Fibroblast of lung (primary cell): ENCODE measurements around the gene LSM7. TPM values are rescaled to one million over a fixed set of nuclear protein-coding genes. Genes with fewer than 3 reads are reported as not detected.
A peak's percentile ranks its signal among the peaks of the same experiment; 100 is the strongest.

Experiments
- DNase-seq, 2 donors: peaks; one replicate each; pipeline versions ENCODE4 v3.0.0 to v3.0.0-alpha.2; 2010; ENCODE audit warnings: low read depth in 2 of 2
- H2AFZ ChIP-seq: 2 replicates; pipeline ENCODE4 v1.5.1; 2012; ENCODE audit warnings: low read length, control low read depth, inconsistent platforms
- H3K27ac ChIP-seq: 2 replicates; pipeline ENCODE4 v1.5.1; 2011; ENCODE audit warnings: low read length, control low read depth; ENCODE audit not compliant: insufficient read depth
- H3K27me3 ChIP-seq: 2 replicates; pipeline ENCODE4 v1.5.1; 2011; ENCODE audit warnings: mild to moderate bottlenecking, low read length; ENCODE audit not compliant: control insufficient read depth, insufficient read depth
- H3K36me3 ChIP-seq: 2 replicates; pipeline ENCODE4 v1.5.1; 2011; ENCODE audit warnings: low read length; ENCODE audit not compliant: control insufficient read depth, insufficient read depth
- H3K4me1 ChIP-seq: 2 replicates; pipeline ENCODE4 v1.5.1; 2011; ENCODE audit warnings: low read length; ENCODE audit not compliant: control insufficient read depth, insufficient read depth; ENCODE audit errors: extremely low read depth
- H3K4me2 ChIP-seq: 2 replicates; pipeline ENCODE4 v1.5.1; 2011; ENCODE audit warnings: low read length, control low read depth; ENCODE audit not compliant: insufficient read depth; ENCODE audit errors: extremely low read depth
- H3K4me3 ChIP-seq, 4 experiments: fragments of 200-600 bp in 1 of 4; sonication (generic) in 1 of 4; replicated peaks in 1 of 4; 2 replicates each; pipeline ENCODE4 v1.5.1; 2011 to 2016; ENCODE audit warnings: low read length in 4 of 4, low read depth in 3 of 4, mild to moderate bottlenecking in 3 of 4, control low read depth in 2 of 4, inconsistent platforms in 1 of 4, mixed read lengths in 1 of 4; ENCODE audit not compliant: insufficient read depth in 1 of 4; ENCODE audit errors: control extremely low read depth in 1 of 4
- H3K79me2 ChIP-seq: 2 replicates; pipeline ENCODE4 v1.5.1; 2012; ENCODE audit warnings: mild to moderate bottlenecking, low read length, inconsistent platforms; ENCODE audit not compliant: control insufficient read depth, insufficient read depth
- H3K9ac ChIP-seq: 2 replicates; pipeline ENCODE4 v1.5.1; 2011; ENCODE audit warnings: mild to moderate bottlenecking, low read length, control low read depth; ENCODE audit not compliant: insufficient read depth
- H3K9me3 ChIP-seq: 2 replicates; pipeline ENCODE4 v1.5.1; 2012; ENCODE audit warnings: low read depth, low read length; ENCODE audit not compliant: control insufficient read depth, insufficient read depth
- H4K20me1 ChIP-seq: 2 replicates; pipeline ENCODE4 v1.5.1; 2011; ENCODE audit warnings: low read length; ENCODE audit not compliant: control insufficient read depth, insufficient read depth; ENCODE audit errors: extremely low read depth
- EZH2 ChIP-seq: IDR thresholded peaks from 2 replicates; pipeline ENCODE4 v1.5.1; 2012; ENCODE audit warnings: low read length, control low read depth, mild to moderate bottlenecking; ENCODE audit errors: missing control alignments
- polyA plus RNA-seq, 2 donors: library from polyadenylated mRNA; depleted of rRNA in 1 of 2; stranded (reverse) in 1 of 2; unstranded in 1 of 2; fragments of >200 nt; gene quantifications; 2 replicates each; pipeline ENCODE4 v1.2.1, GENCODE V29; 2011 to 2012; ENCODE audit warnings: missing spikeins in 1 of 2
- total RNA-seq: library from RNA; depleted of rRNA; stranded (reverse); fragments of >200 nt; gene quantifications from 2 replicates; pipeline ENCODE4 v1.2.1, GENCODE V29; 2014
- TF ChIP-seq, protein P1 (sequence below), 2 donors: IDR thresholded peaks in 1 of 2; conservative IDR thresholded peaks in 1 of 2; 1 replicate in 1 of 2; 2 replicates in 1 of 2; pipeline ENCODE4 v1.5.1; 2011 to 2012; ENCODE audit warnings: low read length in 2 of 2, control low read depth in 1 of 2, inconsistent platforms in 1 of 2, low read depth in 1 of 2, mild to moderate bottlenecking in 1 of 2

The LSM7 gene
- total and polyA plus RNA-seq, 2 donors (not counting 1 experiment from before 2014, with no cell fraction given), result 43.1 to 182 TPM

DNA sequence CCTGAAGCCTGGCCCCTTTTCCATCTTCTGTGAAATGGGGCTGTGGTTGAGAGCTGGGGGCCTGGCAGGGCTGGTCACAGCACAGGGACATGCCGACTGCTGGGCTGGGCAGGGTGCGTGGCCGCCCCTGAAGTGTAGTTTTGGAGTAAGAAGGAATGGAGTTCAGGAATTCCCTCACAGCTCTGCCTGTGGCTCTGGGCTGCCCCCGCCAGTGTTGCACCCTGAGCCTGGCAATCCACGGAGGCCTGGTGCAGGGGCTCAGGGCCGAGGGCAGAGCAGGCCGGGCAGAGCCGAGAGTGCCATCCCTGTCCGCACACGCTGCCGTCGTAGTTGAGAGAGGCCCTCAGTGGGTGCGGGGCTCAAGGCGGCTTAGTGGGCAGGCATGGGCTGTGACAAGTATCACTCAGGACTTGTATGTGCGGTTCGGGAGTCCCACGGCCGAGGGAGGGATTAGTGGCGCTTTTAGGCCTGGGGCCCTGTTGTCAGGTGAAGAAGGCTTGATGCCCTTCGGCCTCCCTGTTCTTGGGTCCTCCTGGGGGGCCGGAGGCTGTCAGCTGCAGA, 9.7 kb upstream of the LSM7 start:
- Histone ChIP-seq H3K9ac (no peak overlapping the region), H3K36me3 (peaks cover 13% of the 10 kb centered on the region), H3K9me3 (no peaks in the 10 kb centered on the region), H3K4me2 (no peak overlapping the region), H2AFZ (no peak overlapping the region), H4K20me1 (no peaks in the 10 kb centered on the region), H3K27me3 (no peaks in the 10 kb centered on the region), H3K4me1 (no peaks in the 10 kb centered on the region), H3K4me3 (no peak overlapping the region), H3K27ac (no peak overlapping the region), H3K79me2 (peaks cover 21% of the 10 kb centered on the region)
- no peak for TF ChIP-seq EZH2
- TF ChIP-seq, protein P1, sequence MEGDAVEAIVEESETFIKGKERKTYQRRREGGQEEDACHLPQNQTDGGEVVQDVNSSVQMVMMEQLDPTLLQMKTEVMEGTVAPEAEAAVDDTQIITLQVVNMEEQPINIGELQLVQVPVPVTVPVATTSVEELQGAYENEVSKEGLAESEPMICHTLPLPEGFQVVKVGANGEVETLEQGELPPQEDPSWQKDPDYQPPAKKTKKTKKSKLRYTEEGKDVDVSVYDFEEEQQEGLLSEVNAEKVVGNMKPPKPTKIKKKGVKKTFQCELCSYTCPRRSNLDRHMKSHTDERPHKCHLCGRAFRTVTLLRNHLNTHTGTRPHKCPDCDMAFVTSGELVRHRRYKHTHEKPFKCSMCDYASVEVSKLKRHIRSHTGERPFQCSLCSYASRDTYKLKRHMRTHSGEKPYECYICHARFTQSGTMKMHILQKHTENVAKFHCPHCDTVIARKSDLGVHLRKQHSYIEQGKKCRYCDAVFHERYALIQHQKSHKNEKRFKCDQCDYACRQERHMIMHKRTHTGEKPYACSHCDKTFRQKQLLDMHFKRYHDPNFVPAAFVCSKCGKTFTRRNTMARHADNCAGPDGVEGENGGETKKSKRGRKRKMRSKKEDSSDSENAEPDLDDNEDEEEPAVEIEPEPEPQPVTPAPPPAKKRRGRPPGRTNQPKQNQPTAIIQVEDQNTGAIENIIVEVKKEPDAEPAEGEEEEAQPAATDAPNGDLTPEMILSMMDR (conservative IDR thresholded peaks at IDR 0.05 in 1 of 2, IDR thresholded peaks at IDR 0.05 in 1 of 2; ENCODE audit: low read depth in 1 of 2, low read length in 2 of 2), result no peak
- DNase-seq, result no peak

DNA sequence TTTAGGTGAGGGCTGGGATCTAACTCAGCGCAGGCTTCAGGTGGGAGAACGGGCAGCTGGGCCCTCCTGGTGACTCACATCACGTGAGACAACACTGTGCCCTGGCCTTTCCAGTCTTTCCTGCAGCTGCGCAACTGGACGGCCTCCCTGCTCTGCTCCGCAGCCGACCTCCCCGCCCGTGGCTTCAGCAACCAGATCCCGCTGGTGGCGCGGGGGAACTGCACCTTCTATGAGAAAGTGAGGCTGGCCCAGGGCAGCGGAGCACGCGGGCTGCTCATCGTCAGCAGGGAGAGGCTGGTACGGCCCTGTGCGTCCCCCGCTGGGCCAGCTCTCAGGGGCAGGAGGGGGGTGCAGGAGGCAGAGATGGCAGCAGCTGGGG, 8.9 kb upstream of the LSM7 start:
- Histone ChIP-seq H3K4me3 (no peak overlapping the region), H3K4me2 (no peak overlapping the region), H3K4me1 (no peaks in the 10 kb centered on the region), H3K36me3 (peaks cover 13% of the 10 kb centered on the region), H4K20me1 (no peaks in the 10 kb centered on the region), H3K9ac (no peak overlapping the region), H2AFZ (no peak overlapping the region), H3K27me3 (no peaks in the 10 kb centered on the region), H3K9me3 (no peaks in the 10 kb centered on the region), H3K79me2 (peaks cover 25% of the 10 kb centered on the region), H3K27ac (no peak overlapping the region)
- peak; percentile 44 to 59 for DNase-seq
- TF ChIP-seq EZH2, result no peak
- TF ChIP-seq, protein P1 (conservative IDR thresholded peaks at IDR 0.05 in 1 of 2, IDR thresholded peaks at IDR 0.05 in 1 of 2; ENCODE audit: low read depth in 1 of 2, low read length in 2 of 2), result peak in 1 of 2 donors; percentile 11

DNA sequence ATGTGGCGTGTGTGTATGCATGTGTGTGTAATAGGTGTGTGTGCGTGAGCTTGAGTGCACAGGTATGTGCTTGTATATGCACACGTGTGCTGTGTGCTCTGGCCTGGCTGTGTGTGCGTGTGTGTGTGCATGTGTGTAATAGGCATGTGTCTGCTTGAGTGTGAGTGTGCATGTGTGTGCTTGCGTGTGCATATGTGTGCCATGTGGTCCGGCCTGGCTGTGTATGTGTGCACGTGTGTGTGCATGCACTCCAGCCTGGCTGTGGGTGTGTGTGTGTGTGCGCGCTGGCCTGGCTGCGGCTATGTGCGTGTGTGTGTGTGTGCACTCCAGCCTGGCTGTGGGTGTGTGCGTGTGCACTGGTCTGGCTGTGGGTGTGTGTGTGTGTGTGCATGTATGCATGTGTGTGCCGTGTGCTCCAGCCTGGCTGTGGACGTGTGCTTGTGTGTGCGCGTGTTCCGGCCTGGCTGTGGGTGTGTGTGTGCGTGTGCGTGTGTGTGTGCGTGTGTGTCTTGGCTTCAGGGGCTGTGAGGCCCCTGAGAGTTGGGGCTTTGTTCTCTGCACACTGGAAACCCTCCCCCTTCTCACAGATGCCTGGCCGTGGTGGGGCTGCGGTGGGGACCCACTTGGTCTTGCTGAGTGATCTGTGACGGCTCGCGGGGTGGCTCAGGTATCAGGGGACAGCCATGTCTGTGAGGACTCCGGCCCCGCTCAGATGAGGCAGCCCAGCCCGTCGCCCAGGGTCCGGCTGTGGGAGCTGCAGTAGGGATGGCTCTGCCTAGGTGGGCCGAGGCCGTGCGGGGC, 8.3 kb upstream of the LSM7 start:
- H3K9ac ChIP-seq, result no peak overlapping the region
- no peak overlapping the region for H3K4me3 ChIP-seq
- H3K4me2 ChIP-seq, result no peak overlapping the region
- H2AFZ ChIP-seq, result no peak overlapping the region
- no peak for DNase-seq
- no peaks in the 10 kb centered on the region for H3K4me1 ChIP-seq
- H3K27me3 ChIP-seq, result no peaks in the 10 kb centered on the region
- no peaks in the 10 kb centered on the region for H4K20me1 ChIP-seq
- H3K27ac ChIP-seq, result no peak overlapping the region
- TF ChIP-seq EZH2, result no peak
- TF ChIP-seq, protein P1 (conservative IDR thresholded peaks at IDR 0.05 in 1 of 2, IDR thresholded peaks at IDR 0.05 in 1 of 2; ENCODE audit: low read depth in 1 of 2, low read length in 2 of 2), result no peak
- peaks cover 13% of the 10 kb centered on the region for H3K36me3 ChIP-seq
- no peaks in the 10 kb centered on the region for H3K9me3 ChIP-seq
- H3K79me2 ChIP-seq, result peaks cover 30% of the 10 kb centered on the region
